Loucy (cell line): Measurements from ENCODE around the gene C2orf92.

Source experiments
- EZH2phosphoT487 ChIP-seq: fragments of 200-600 bp; IDR thresholded peaks from 2 replicates; pipeline ENCODE4 v1.6.1; 2018; ENCODE audit warnings: antibody characterized with exemption, mild to moderate bottlenecking, moderate library complexity, borderline replicate concordance
- TF ChIP-seq, protein P1 (sequence below): fragments of 200-600 bp; sonication (generic); conservative IDR thresholded peaks from 2 replicates; pipeline ENCODE4 v1.5.1; 2014; ENCODE audit warnings: mild to moderate bottlenecking, antibody characterized with exemption, low read length

DNA sequence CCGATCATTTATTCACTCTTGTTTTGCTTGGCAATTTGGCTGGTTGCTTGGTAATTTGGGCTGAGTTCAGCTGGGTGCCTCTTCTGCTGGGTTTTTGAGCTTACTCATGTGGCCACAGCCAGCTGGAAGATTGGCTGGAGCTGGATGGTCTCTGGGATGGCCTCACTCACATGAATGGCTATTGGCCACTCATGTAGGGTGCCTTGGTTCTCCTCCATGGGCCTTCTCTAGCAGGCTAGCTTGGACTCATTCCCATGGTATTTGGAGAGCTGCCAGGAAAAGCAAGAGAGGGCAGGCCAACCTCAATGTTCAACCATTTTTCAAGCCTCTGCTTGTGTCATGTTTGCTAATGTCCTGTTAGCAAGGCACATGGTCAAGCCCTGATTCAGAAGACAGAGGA lies 60.7 kb downstream of the C2orf92 start:
- TF ChIP-seq, protein P1, sequence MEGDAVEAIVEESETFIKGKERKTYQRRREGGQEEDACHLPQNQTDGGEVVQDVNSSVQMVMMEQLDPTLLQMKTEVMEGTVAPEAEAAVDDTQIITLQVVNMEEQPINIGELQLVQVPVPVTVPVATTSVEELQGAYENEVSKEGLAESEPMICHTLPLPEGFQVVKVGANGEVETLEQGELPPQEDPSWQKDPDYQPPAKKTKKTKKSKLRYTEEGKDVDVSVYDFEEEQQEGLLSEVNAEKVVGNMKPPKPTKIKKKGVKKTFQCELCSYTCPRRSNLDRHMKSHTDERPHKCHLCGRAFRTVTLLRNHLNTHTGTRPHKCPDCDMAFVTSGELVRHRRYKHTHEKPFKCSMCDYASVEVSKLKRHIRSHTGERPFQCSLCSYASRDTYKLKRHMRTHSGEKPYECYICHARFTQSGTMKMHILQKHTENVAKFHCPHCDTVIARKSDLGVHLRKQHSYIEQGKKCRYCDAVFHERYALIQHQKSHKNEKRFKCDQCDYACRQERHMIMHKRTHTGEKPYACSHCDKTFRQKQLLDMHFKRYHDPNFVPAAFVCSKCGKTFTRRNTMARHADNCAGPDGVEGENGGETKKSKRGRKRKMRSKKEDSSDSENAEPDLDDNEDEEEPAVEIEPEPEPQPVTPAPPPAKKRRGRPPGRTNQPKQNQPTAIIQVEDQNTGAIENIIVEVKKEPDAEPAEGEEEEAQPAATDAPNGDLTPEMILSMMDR, result no peak
- TF ChIP-seq EZH2phosphoT487, result no peak
